ENCODE measurements around the gene LDLRAD1. TPM values are rescaled to one million over a fixed set of nuclear protein-coding genes. Genes with fewer than 3 reads are reported as not detected.

Gene LDLRAD1
- total RNA-seq, 1 experiment from 2014 or later = not detected

- TF ChIP-seq CTCF (conservative IDR thresholded peaks at IDR 0.05; ENCODE audit: low read depth, low read length) = no peak
- no peak for TF ChIP-seq EZH2 (IDR thresholded peaks at IDR 0.05; ENCODE audit: borderline replicate concordance, low read depth, low read length, poor library complexity, severe bottlenecking)
- no peak for DNase-seq (ENCODE audit: low spot score)
- no peak overlapping the region for H3K27ac ChIP-seq (ENCODE audit: low read depth, low read length, poor library complexity, severe bottlenecking)
- BruUV-seq (replicated peaks) = no TSS peak
- no peaks in the 10 kb centered on the region for H3K9me3 ChIP-seq (ENCODE audit: low read depth, low read length, poor library complexity, severe bottlenecking)
- H3K4me3 ChIP-seq (ENCODE audit: low read depth, low read length, poor library complexity, severe bottlenecking) = no peak overlapping the region
- no peaks in the 10 kb centered on the region for H3K4me1 ChIP-seq (ENCODE audit: insufficient read depth, low read length, poor library complexity, severe bottlenecking)
- no peaks in the 10 kb centered on the region for H3K27me3 ChIP-seq (replicated peaks; ENCODE audit: insufficient read depth, low read depth, low read length, poor library complexity)
- ChIA-PET CTCF (no interaction called here), POLR2A (ENCODE audit: low non-redundant PET) (no interaction called here)
- intact Hi-C loops (cut with micrococcal nuclease; ENCODE audit: unreplicated experiment) = no loop called here
- peaks cover 15% of the 10 kb centered on the region for H3K36me3 ChIP-seq (ENCODE audit: insufficient read depth, low read length, poor library complexity, severe bottlenecking)
Measured at GRCh38 chr1:53968125-53968513, 49.9 kb downstream of the LDLRAD1 start.

- CTCF ChIA-PET = no interaction called here
- DNase-seq (ENCODE audit: low spot score) = no peak
Measured at GRCh38 chr1:53967409-53968124, 50.4 kb downstream of the LDLRAD1 start.

GRCh38 chr1:53966794-53967193, 51.2 kb downstream of the LDLRAD1 start:
- H3K4me3 ChIP-seq (ENCODE audit: low read depth, low read length, poor library complexity, severe bottlenecking) = no peak overlapping the region
- POLR2A ChIA-PET (ENCODE audit: low non-redundant PET) = no interaction called here
- no peaks in the 10 kb centered on the region for H3K9me3 ChIP-seq (ENCODE audit: low read depth, low read length, poor library complexity, severe bottlenecking)
- H3K27me3 ChIP-seq (replicated peaks; ENCODE audit: insufficient read depth, low read depth, low read length, poor library complexity) = no peaks in the 10 kb centered on the region
- DNase-seq (ENCODE audit: low spot score) = no peak
- H3K36me3 ChIP-seq (ENCODE audit: insufficient read depth, low read length, poor library complexity, severe bottlenecking) = peaks cover 22% of the 10 kb centered on the region
- intact Hi-C loops (cut with micrococcal nuclease; ENCODE audit: unreplicated experiment) = no loop called here
- TF ChIP-seq EZH2 (IDR thresholded peaks at IDR 0.05; ENCODE audit: borderline replicate concordance, low read depth, low read length, poor library complexity, severe bottlenecking) (no peak), CTCF (conservative IDR thresholded peaks at IDR 0.05; ENCODE audit: low read depth, low read length) (no peak)
- H3K4me1 ChIP-seq (ENCODE audit: insufficient read depth, low read length, poor library complexity, severe bottlenecking) = no peaks in the 10 kb centered on the region
- no TSS peak for BruUV-seq (replicated peaks)
- CTCF ChIA-PET = no interaction called here
- no peak overlapping the region for H3K27ac ChIP-seq (ENCODE audit: low read depth, low read length, poor library complexity, severe bottlenecking)

More at GRCh38 chr1:53967409-53968124, 50.4 kb downstream of the LDLRAD1 start:
- Histone ChIP-seq H3K27ac (ENCODE audit: low read depth, low read length, poor library complexity, severe bottlenecking) (no peak overlapping the region), H3K36me3 (ENCODE audit: insufficient read depth, low read length, poor library complexity, severe bottlenecking) (peaks cover 15% of the 10 kb centered on the region), H3K9me3 (ENCODE audit: low read depth, low read length, poor library complexity, severe bottlenecking) (no peaks in the 10 kb centered on the region), H3K27me3 (replicated peaks; ENCODE audit: insufficient read depth, low read depth, low read length, poor library complexity) (no peaks in the 10 kb centered on the region), H3K4me1 (ENCODE audit: insufficient read depth, low read length, poor library complexity, severe bottlenecking) (no peaks in the 10 kb centered on the region), H3K4me3 (ENCODE audit: low read depth, low read length, poor library complexity, severe bottlenecking) (no peak overlapping the region)
- TF ChIP-seq EZH2 (IDR thresholded peaks at IDR 0.05; ENCODE audit: borderline replicate concordance, low read depth, low read length, poor library complexity, severe bottlenecking) (no peak), CTCF (conservative IDR thresholded peaks at IDR 0.05; ENCODE audit: low read depth, low read length) (no peak)
- intact Hi-C loops (cut with micrococcal nuclease; ENCODE audit: unreplicated experiment) = no loop called here
- no TSS peak for BruUV-seq (replicated peaks)
- POLR2A ChIA-PET (ENCODE audit: low non-redundant PET) = no interaction called here

Data from A673 (cell line).